Left ventricle myocardium inferior (tissue), 1 donor: Measurements from ENCODE around the gene KHNYN. TPM values are rescaled to one million over a fixed set of nuclear protein-coding genes. Genes with fewer than 3 reads are reported as not detected.

Source experiments
- DNase-seq: peaks from one replicate; pipeline ENCODE4 v3.0.0-alpha.2; 2020
- H3K27ac ChIP-seq: fragments of 200-600 bp; replicated peaks from 2 replicates; pipeline ENCODE4 v1.8.0; 2021
- H3K27me3 ChIP-seq: fragments of 200-600 bp; 2 replicates; pipeline ENCODE4 v1.8.0; 2021; ENCODE audit warnings: low read depth
- H3K36me3 ChIP-seq: fragments of 200-600 bp; 2 replicates; pipeline ENCODE4 v1.8.0; 2021
- H3K4me1 ChIP-seq: fragments of 200-600 bp; 2 replicates; pipeline ENCODE4 v1.8.0; 2021
- H3K4me3 ChIP-seq: fragments of 200-600 bp; 2 replicates; pipeline ENCODE4 v1.8.0; 2021; ENCODE audit warnings: mild to moderate bottlenecking, moderate library complexity
- H3K9me3 ChIP-seq: fragments of 200-600 bp; replicated peaks from 2 replicates; pipeline ENCODE4 v1.8.0; 2021
- CTCF ChIP-seq: fragments of 200-600 bp; IDR thresholded peaks from 2 replicates; pipeline ENCODE4 v1.8.0; 2021; ENCODE audit warnings: antibody characterized with exemption, mild to moderate bottlenecking, borderline replicate concordance
- intact Hi-C: fragments of 100-400 bp; cut with micrococcal nuclease; formaldehyde crosslinking; loops from one replicate; pipeline ENCODE4 v1.11.0; 2022
- total RNA-seq: library from RNA; stranded (reverse); fragmentation: NEBNext Ultra II Directional; extraction: Animal tissue kit (Norgen Biotek cat#: 25700); gene quantifications from one replicate; pipeline ENCODE4 v1.2.1, GENCODE V29; 2021
- donor health status: DM: no; HTN: yes; CAD: no; lungs with severe emphysema.

The KHNYN gene
- total RNA-seq, 1 donor from 2014 or later: 20.5 TPM

- no peaks in the 10 kb centered on the region for H3K9me3 ChIP-seq
- TF ChIP-seq CTCF: no peak
- peaks cover 36% of the 10 kb centered on the region for H3K36me3 ChIP-seq
- DNase-seq: no peak
- peaks cover 20% of the 10 kb centered on the region for H3K4me1 ChIP-seq
- intact Hi-C loops: no loop called here
- no peaks in the 10 kb centered on the region for H3K27me3 ChIP-seq
- H3K4me3 ChIP-seq: no peak overlapping the region
- H3K27ac ChIP-seq: no peak overlapping the region
These were observed 14.1 kb upstream of the KHNYN start for GRCh38 chr14:24415421-24416253.

GRCh38 chr14:24416254-24416931, 13.4 kb upstream of the KHNYN start:
- Histone ChIP-seq H3K27me3 (no peaks in the 10 kb centered on the region), H3K4me3 (no peak overlapping the region), H3K4me1 (peaks cover 20% of the 10 kb centered on the region), H3K36me3 (peaks cover 31% of the 10 kb centered on the region), H3K27ac (no peak overlapping the region), H3K9me3 (no peaks in the 10 kb centered on the region)
- DNase-seq: no peak
- no peak for TF ChIP-seq CTCF
- intact Hi-C loops: no loop called here

- intact Hi-C loops: no loop called here
- Histone ChIP-seq H3K4me3 (no peak overlapping the region), H3K27me3 (no peaks in the 10 kb centered on the region), H3K27ac (no peak overlapping the region), H3K36me3 (peaks cover 26% of the 10 kb centered on the region), H3K4me1 (peaks cover 17% of the 10 kb centered on the region), H3K9me3 (no peaks in the 10 kb centered on the region)
- no peak for DNase-seq
- TF ChIP-seq CTCF: no peak
These were observed 12.7 kb upstream of the KHNYN start for GRCh38 chr14:24416932-24417619.

GRCh38 chr14:24417832-24418491, 11.8 kb upstream of the KHNYN start:
- intact Hi-C loops: no loop called here
- Histone ChIP-seq H3K4me3 (no peak overlapping the region), H3K4me1 (peaks cover 16% of the 10 kb centered on the region), H3K27me3 (no peaks in the 10 kb centered on the region), H3K27ac (no peak overlapping the region), H3K36me3 (peaks cover 26% of the 10 kb centered on the region), H3K9me3 (no peaks in the 10 kb centered on the region)
- DNase-seq: no peak
- TF ChIP-seq CTCF: no peak

- DNase-seq: no peak
- Histone ChIP-seq H3K4me1 (peaks cover 16% of the 10 kb centered on the region), H3K27ac (no peak overlapping the region), H3K27me3 (no peaks in the 10 kb centered on the region), H3K36me3 (peaks cover 23% of the 10 kb centered on the region), H3K4me3 (no peak overlapping the region), H3K9me3 (no peaks in the 10 kb centered on the region)
- intact Hi-C loops: no loop called here
- no peak for TF ChIP-seq CTCF
These were observed 11.3 kb upstream of the KHNYN start for GRCh38 chr14:24418492-24418873.
